GM12873 (cell line): ENCODE data around the gene PRMT9.
A peak's percentile ranks its signal among the peaks of the same experiment; 100 is the strongest.

Experiments
- TF ChIP-seq, protein P1 (sequence below): IDR thresholded peaks from 2 replicates; pipeline ENCODE4 v1.5.1; 2012; ENCODE audit warnings: low read depth, mild to moderate bottlenecking, moderate library complexity, low read length, control low read depth; ENCODE audit not compliant: insufficient read depth; ENCODE audit errors: missing control alignments

Gene PRMT9

DNA sequence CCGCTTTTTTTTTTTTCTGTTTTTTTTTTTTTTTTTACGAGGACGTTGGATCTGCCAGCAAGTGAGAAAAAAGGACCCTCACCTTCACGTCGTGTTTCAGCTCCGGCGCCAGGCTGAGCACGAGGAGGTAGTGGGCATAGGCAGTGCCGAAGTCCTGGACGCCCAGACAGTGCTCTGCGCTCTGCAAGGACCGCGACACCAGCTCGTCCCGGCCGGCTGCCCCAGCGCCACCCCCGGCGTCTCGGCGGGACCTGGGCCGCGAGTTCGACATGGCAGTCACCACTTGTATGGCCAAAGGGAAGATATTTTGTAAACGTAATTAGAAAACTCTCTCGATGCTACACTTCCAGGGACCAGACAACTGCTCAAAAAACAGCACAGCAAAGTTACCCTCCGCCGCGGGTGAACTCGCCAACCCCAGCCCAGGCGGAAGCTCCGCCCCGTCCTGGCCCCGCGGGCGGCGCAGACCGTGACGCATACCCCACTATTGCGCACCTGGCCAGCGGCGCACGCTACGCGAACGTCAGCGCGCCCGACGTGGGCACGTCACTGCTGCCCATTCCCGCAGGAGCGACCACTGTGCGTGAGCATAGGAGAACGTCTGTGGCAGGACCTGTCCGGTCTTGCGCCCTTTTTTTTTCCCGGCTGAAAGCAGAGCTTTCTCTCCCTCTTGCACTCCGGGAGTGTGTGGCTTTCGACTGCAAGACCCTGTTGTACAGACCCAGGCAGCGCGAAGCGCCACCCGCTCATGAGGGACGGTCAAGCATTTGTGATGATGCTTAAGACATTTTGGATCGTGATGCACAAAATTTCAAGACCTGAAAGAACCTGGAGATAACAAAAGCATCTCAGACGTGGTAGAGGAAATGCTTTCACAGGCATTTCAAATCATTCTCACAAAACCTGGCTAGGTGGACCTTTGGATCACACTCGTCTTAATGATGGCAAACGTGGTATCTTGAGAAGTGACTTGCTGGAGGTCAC is at the start of gene PRMT9:
PRMT9 (minus strand) TSS at position 447 of the 984 bp plus-strand sequence; CDS start at position 271, 176 bp downstream.
- TF ChIP-seq, protein P1, sequence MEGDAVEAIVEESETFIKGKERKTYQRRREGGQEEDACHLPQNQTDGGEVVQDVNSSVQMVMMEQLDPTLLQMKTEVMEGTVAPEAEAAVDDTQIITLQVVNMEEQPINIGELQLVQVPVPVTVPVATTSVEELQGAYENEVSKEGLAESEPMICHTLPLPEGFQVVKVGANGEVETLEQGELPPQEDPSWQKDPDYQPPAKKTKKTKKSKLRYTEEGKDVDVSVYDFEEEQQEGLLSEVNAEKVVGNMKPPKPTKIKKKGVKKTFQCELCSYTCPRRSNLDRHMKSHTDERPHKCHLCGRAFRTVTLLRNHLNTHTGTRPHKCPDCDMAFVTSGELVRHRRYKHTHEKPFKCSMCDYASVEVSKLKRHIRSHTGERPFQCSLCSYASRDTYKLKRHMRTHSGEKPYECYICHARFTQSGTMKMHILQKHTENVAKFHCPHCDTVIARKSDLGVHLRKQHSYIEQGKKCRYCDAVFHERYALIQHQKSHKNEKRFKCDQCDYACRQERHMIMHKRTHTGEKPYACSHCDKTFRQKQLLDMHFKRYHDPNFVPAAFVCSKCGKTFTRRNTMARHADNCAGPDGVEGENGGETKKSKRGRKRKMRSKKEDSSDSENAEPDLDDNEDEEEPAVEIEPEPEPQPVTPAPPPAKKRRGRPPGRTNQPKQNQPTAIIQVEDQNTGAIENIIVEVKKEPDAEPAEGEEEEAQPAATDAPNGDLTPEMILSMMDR, result peak; percentile 0

DNA sequence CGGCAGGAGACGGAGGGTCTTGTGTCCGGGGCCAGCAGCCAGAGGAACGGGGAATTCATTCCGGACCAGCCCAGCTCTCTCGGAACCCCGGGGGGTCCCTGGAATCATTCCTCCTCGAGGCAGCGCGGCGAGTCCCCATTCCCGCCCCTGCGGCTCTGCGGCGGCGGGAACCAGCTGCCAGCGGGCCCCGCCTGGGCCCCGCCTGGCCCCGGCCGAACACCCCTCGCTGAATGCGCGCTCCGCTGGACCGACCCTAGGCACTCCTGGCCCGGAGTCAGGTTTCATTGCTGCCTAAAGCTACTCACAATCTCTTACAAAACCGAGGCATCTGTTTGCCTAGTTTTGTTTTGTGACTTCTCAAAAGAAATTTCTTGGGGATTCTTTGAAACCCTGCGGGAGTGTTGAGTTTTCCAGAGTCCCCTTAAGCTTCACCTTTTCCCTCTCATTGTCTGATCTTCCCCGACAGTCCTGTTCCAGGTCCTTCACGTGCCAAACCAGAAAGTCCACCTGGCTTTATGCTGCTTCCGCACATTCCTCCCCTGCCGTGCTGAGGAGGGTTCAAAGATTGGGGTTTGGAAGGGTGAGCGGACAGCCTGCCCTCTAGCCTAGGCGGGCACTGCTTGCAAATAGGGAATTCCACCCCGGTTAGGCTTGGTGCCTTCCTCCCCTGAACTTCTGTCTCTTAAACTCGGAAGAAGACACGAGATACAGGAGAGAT is 48.7 kb upstream of the PRMT9 start:
- TF ChIP-seq, protein P1, result no peak

DNA sequence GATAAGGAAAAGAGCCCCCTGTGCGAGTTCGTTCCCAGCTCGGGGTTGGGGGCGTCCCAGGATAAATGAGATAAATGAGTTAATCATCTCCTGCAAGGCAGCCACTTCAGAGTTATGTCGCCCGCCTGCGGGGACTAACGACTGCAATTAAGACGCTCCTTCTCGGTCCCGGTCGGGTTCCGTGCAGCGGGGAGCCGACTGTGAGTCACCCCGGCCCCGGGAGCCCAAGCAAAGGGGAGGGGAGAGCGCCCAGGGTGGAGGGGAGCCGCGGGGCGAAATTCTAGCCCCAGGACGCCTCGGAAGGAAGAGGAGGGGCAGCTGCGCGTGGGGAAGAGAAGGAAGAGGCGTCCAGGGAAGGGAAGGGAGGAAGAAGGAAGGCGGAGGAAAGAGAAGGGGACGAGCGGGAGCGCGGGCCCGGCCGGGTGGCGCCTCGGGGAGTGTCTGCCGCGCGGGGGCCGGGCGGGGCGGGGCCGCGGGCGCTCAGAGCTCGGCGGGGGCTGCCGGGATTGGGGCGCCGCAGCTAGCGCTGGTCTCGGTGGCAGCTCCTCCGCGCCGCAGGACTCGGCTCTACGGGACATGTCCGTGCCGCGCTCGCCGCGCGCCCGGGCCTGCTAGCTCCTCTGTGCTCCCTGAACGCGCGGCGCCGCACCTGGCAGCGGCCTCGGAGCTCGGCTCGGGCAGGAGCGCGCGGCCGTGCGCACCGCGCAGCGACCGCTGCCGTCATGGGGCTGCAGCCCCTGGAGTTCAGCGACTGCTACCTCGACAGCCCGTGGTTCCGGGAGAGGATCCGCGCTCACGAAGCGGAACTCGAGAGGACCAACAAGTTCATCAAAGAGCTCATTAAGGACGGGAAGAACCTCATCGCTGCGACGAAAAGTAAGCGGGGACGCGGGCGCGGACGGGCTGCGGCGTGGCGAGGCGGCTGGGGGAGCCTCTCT is 47.9 kb upstream of the PRMT9 start, which contains the start of gene ARHGAP10:
ARHGAP10 (plus strand) TSS at position 509 of the 938 bp plus-strand sequence; CDS start at position 723, 214 bp downstream.
- TF ChIP-seq, protein P1, result no peak

- TF ChIP-seq, protein P1, result no peak
These were observed 46.4 kb upstream of the PRMT9 start for GRCh38 chr4:147730333-147730732.

DNA sequence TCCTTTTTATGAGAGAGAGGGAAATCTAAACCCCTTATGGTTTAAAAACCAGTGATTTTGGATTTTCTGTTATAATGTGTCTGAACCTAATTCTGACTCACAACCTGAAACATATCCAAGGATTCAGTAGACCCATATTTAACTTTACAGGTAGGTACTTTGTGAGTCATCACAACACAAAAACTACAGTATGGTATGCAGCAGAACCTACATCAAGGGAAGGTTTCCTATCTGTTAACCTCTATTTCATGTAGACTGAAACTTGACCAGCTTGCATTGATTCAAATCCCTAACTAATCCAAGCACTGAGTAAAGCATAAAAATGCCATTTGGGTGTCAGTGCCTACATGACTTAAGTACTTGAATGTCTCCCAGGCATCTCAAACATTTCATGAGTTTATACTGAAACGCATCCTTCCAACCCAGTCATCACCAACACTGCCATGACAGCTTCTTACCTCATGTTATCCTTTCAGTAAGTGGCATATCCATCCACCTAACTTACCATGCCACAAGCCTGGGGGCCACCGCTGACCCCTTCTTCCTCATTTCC is 43.6 kb upstream of the PRMT9 start:
- TF ChIP-seq, protein P1, result no peak

DNA sequence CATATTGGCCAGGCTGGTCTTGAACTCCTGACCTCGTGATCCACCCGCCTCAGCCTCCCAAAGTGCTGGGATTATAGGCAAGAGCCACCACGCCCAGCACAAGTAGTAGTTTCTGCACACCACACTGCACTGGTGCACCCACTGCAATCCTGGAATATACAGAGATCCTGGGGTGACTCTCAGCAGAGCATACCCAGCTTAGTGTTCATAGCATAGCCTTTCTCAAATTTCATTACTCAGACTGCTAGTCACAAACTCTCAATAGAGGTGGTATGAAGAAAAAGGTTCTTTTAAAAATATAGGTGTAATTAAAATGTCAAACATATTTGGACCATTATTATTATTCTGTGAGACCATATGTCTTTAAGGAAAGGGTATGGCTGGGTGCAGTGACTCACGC is 41.7 kb upstream of the PRMT9 start:
- TF ChIP-seq, protein P1, result no peak
